ENCODE data around the gene LPAR2.

LPAR2 gene

GRCh38 chr19:19594381-19594780 lies 33.6 kb downstream of the LPAR2 start:
- TF ChIP-seq CTCF (IDR thresholded peaks at IDR 0.05; ENCODE audit: borderline replicate concordance, insufficient read depth, low read depth, low read length) = no peak
- no peak overlapping the region for H3K4me3 ChIP-seq (ENCODE audit: low read depth, low read length)

GRCh38 chr19:19592690-19593089 lies 35.3 kb downstream of the LPAR2 start:
- no peak for TF ChIP-seq CTCF (IDR thresholded peaks at IDR 0.05; ENCODE audit: borderline replicate concordance, insufficient read depth, low read depth, low read length)
- no peak overlapping the region for H3K4me3 ChIP-seq (ENCODE audit: low read depth, low read length)

- TF ChIP-seq CTCF (IDR thresholded peaks at IDR 0.05; ENCODE audit: borderline replicate concordance, insufficient read depth, low read depth, low read length) = no peak
- no peak overlapping the region for H3K4me3 ChIP-seq (ENCODE audit: low read depth, low read length)
Observed at GRCh38 chr19:19591133-19591825, 36.7 kb downstream of the LPAR2 start.

GRCh38 chr19:19588546-19588945 lies 39.5 kb downstream of the LPAR2 start:
- H3K4me3 ChIP-seq (ENCODE audit: low read depth, low read length) = no peak overlapping the region
- no peak for TF ChIP-seq CTCF (IDR thresholded peaks at IDR 0.05; ENCODE audit: borderline replicate concordance, insufficient read depth, low read depth, low read length)

- H3K4me3 ChIP-seq (ENCODE audit: low read depth, low read length) = no peak overlapping the region
- no peak for TF ChIP-seq CTCF (IDR thresholded peaks at IDR 0.05; ENCODE audit: borderline replicate concordance, insufficient read depth, low read depth, low read length)
Observed at GRCh38 chr19:19587771-19588170, 40.2 kb downstream of the LPAR2 start.

GRCh38 chr19:19584356-19584755 lies 43.7 kb downstream of the LPAR2 start:
- no peak for TF ChIP-seq CTCF (IDR thresholded peaks at IDR 0.05; ENCODE audit: borderline replicate concordance, insufficient read depth, low read depth, low read length)
- no peak overlapping the region for H3K4me3 ChIP-seq (ENCODE audit: low read depth, low read length)

- no peak overlapping the region for H3K4me3 ChIP-seq (ENCODE audit: low read depth, low read length)
- TF ChIP-seq CTCF (IDR thresholded peaks at IDR 0.05; ENCODE audit: borderline replicate concordance, insufficient read depth, low read depth, low read length) = no peak
Observed at GRCh38 chr19:19582471-19582870, 45.5 kb downstream of the LPAR2 start.

All from GM12875 (cell line).